ENCODE data around the gene FCER2.

DNA sequence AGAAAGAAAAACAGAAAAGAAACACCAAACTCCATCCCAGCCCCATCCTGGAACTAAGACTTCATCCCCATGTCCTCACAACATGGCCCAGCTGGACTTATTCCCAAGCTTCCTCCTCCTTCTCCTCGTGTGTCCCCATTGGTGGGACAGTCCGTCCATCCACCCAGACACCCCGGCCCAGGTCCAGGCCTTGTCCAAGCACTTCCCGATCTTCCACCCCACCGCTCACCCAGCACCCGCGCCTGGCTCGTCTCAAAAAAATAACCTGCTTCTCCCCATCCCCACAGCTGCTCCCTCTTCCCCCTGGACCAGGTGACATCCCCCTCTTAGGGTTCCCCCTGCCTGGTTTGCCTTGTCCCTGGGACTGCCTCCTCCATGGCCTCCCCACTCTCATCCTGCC lies 1.4 kb upstream of the FCER2 start:
- TF ChIP-seq, protein P1, sequence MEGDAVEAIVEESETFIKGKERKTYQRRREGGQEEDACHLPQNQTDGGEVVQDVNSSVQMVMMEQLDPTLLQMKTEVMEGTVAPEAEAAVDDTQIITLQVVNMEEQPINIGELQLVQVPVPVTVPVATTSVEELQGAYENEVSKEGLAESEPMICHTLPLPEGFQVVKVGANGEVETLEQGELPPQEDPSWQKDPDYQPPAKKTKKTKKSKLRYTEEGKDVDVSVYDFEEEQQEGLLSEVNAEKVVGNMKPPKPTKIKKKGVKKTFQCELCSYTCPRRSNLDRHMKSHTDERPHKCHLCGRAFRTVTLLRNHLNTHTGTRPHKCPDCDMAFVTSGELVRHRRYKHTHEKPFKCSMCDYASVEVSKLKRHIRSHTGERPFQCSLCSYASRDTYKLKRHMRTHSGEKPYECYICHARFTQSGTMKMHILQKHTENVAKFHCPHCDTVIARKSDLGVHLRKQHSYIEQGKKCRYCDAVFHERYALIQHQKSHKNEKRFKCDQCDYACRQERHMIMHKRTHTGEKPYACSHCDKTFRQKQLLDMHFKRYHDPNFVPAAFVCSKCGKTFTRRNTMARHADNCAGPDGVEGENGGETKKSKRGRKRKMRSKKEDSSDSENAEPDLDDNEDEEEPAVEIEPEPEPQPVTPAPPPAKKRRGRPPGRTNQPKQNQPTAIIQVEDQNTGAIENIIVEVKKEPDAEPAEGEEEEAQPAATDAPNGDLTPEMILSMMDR (IDR thresholded peaks at IDR 0.05), result no peak
- no peak for TF ChIP-seq POLR2A (IDR thresholded peaks at IDR 0.05)
